ENCODE measurements around the gene SI. TPM values are rescaled to one million over a fixed set of nuclear protein-coding genes. Genes with fewer than 3 reads are reported as not detected.
"Not testable (repeated sequence)": the region's sequence is repeated elsewhere in the genome, so short reads cannot be mapped to it uniquely, and the experiment has no call there.

SI gene
- total and polyA plus RNA-seq, 9 of the 15 experiments (the other 6 are each of a cell fraction or from before 2014, with no cell fraction given), result not detected

DNA sequence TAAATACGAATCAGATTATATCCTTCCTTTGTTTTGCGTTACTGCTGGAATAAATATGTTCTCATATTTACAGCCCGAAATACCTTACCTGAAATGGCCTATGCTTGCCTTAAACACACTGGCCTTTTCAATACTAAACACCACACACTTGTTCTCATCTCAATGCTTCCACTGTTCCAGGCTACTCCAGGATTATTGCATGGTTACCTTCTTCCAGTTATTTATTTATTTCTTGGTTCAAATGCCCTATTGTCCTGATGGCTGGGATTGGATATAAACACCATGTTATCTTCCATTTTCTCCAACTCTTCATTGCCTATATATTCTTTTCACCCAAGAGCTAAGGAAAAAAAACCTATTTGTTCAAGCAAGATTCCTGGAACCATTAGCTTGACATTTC is 125.3 kb downstream of the SI start:
- Histone ChIP-seq H3K36me3 (ENCODE audit: control insufficient read depth, insufficient read depth, low read length) (no peaks in the 10 kb centered on the region), H3K4me2 (ENCODE audit: insufficient read depth, low read length) (no peak overlapping the region), H3K4me1 (replicated peaks in 1 of 2; ENCODE audit: control insufficient read depth in 2 of 2, insufficient read depth in 2 of 2, low read length in 2 of 2) (no peaks in the 10 kb centered on the region), H3K9me1 (ENCODE audit: control insufficient read depth, insufficient read depth, low read length) (no peaks in the 10 kb centered on the region), H3K27ac (ENCODE audit: extremely low read depth, low read depth, low read length) (no peak overlapping the region), H3K9ac (ENCODE audit: insufficient read depth in 1 of 2, low read depth in 2 of 2, low read length in 2 of 2) (no peak overlapping the region), H3K79me2 (ENCODE audit: control insufficient read depth, insufficient read depth, low read length) (no peaks in the 10 kb centered on the region), H3K4me3 (no peak overlapping the region), H3K27me3 (ENCODE audit: control insufficient read depth in 2 of 2, insufficient read depth in 2 of 2, low read length in 2 of 2) (no peaks in the 10 kb centered on the region), H3K9me3 (replicated peaks; ENCODE audit: control insufficient read depth, insufficient read depth, low read depth, low read length) (0 out of 2 replicates have a peak, but pooled peaks cover 1% of the 10 kb centered on the region), H4K20me1 (replicated peaks; ENCODE audit: control insufficient read depth, insufficient read depth, low read length) (no peaks in the 10 kb centered on the region), H2AFZ (ENCODE audit: low read depth, low read length) (no peak overlapping the region)
- WGBS (ENCODE audit: insufficient coverage, low coverage, missing lambda C conversion rate), result 2% methylated on average over 3 of the region's 3 CpGs
- ATAC-seq, result no peak
- ChIA-PET POLR2A (no interaction called here), CTCF (ENCODE audit: low intra/inter-chr PET ratio) (no interaction called here)
- in situ Hi-C loops (cut with MboI), result no loop called here
- TF ChIP-seq BACH1 (tag; IDR thresholded peaks at IDR 0.05) (no peak), PHF20 (IDR thresholded peaks at IDR 0.05; ENCODE audit: partially characterized antibody) (no peak), NR1H2 (CRISPR knock-in tag; IDR thresholded peaks at IDR 0.05) (no peak), CREB3L1 (IDR thresholded peaks at IDR 0.05; ENCODE audit: borderline replicate concordance, low read depth) (no peak), U2AF1 (optimal IDR thresholded peaks at IDR 0.05; ENCODE audit: low read depth, low read length) (no peak), ESRRA (IDR thresholded peaks at IDR 0.05; ENCODE audit: borderline replicate concordance, low read depth) (no peak)
- intact Hi-C loops (cut with micrococcal nuclease), result no loop called here
- FAIRE-seq, result no peak
- BruUV-seq (replicated peaks), result no TSS peak
- no peak for DNase-seq (ENCODE audit: extremely low read depth in 1 of 4, low spot score in 3 of 4)

GRCh38 chr3:164951403-164951802 is 126.9 kb downstream of the SI start:
- H3K79me2 ChIP-seq (ENCODE audit: control insufficient read depth, insufficient read depth, low read length); CTCF ChIA-PET (ENCODE audit: low intra/inter-chr PET ratio); H3K9ac ChIP-seq (ENCODE audit: insufficient read depth in 1 of 2, low read depth in 2 of 2, low read length in 2 of 2); H2AFZ ChIP-seq (ENCODE audit: low read depth, low read length); DNase-seq (ENCODE audit: extremely low read depth in 1 of 4, low spot score in 3 of 4); H3K9me3 ChIP-seq (replicated peaks; ENCODE audit: control insufficient read depth, insufficient read depth, low read depth, low read length); BruUV-seq (replicated peaks); POLR2A ChIA-PET; FAIRE-seq; H3K4me3 ChIP-seq; H3K27me3 ChIP-seq (ENCODE audit: control insufficient read depth in 2 of 2, insufficient read depth in 2 of 2, low read length in 2 of 2); ATAC-seq; H3K27ac ChIP-seq (ENCODE audit: extremely low read depth, low read depth, low read length); H4K20me1 ChIP-seq (replicated peaks; ENCODE audit: control insufficient read depth, insufficient read depth, low read length); H3K4me2 ChIP-seq (ENCODE audit: insufficient read depth, low read length); intact Hi-C loops (cut with micrococcal nuclease); H3K36me3 ChIP-seq (ENCODE audit: control insufficient read depth, insufficient read depth, low read length); H3K9me1 ChIP-seq (ENCODE audit: control insufficient read depth, insufficient read depth, low read length); in situ Hi-C loops (cut with MboI); H3K4me1 ChIP-seq (replicated peaks in 1 of 2; ENCODE audit: control insufficient read depth in 2 of 2, insufficient read depth in 2 of 2, low read length in 2 of 2): not testable (repeated sequence)
- 0% methylated on average over 7 of the region's 7 CpGs for WGBS (ENCODE audit: insufficient coverage, low coverage, missing lambda C conversion rate)
